IMR-90 (cell line): ENCODE results near the gene PRSS23. TPM values are rescaled to one million over a fixed set of nuclear protein-coding genes. Genes with fewer than 3 reads are reported as not detected.

Experiments used
- ATAC-seq: fragments of 200-7000 bp; cut with Tn5 transposase; 2 replicates; pipeline ENCODE4 v1.9.1; 2020; ENCODE audit warnings: low read depth, mild to moderate bottlenecking, moderate library complexity
- BruUV-seq: library from RNA; stranded (reverse); fragments of 400-500 nt; replicated peaks from 2 replicates; lab custom pipeline; 2021; lab: Mats Ljungman, UMichigan
- CTCF ChIA-PET: fragments of 300-600 bp; formaldehyde crosslinking; extraction: SDS; loops from one replicate; lab custom pipeline; 2021; ENCODE audit warnings: antibody characterized with exemption; lab: Yijun Ruan, JAX
- POLR2A ChIA-PET: fragments of 300-600 bp; sonication (Branson Sonifier 250); formaldehyde crosslinking; loops from one replicate; lab custom pipeline; 2022; ENCODE audit warnings: antibody characterized with exemption; ENCODE audit not compliant: unreplicated experiment; lab: Charles Lee
- DNase-seq: peaks from one replicate; pipeline ENCODE4 v3.0.0; 2013
- H2AFZ ChIP-seq: replicated peaks from 2 replicates; pipeline ENCODE3; 2013; ENCODE audit warnings: low read length, mild to moderate bottlenecking; ENCODE audit not compliant: poor library complexity
- H2AK5ac ChIP-seq: 2 replicates; pipeline ENCODE4 v1.6.1; 2013; ENCODE audit warnings: low read depth, low read length, inconsistent platforms
- H2AK9ac ChIP-seq: replicated peaks from 2 replicates; pipeline ENCODE3; 2013; ENCODE audit warnings: mild to moderate bottlenecking, low read depth, low read length, moderate library complexity; ENCODE audit not compliant: poor library complexity
- H2BK120ac ChIP-seq: 2 replicates; pipeline ENCODE4 v1.6.1; 2013; ENCODE audit warnings: low read depth, low read length, inconsistent platforms
- H2BK15ac ChIP-seq: 3 replicates; pipeline ENCODE4 v1.6.1; 2013; ENCODE audit warnings: low read depth, low read length, inconsistent platforms
- H2BK20ac ChIP-seq: 2 replicates; pipeline ENCODE4 v1.6.1; 2013; ENCODE audit warnings: low read depth, mild to moderate bottlenecking, inconsistent platforms, low read length, moderate library complexity
- H2BK5ac ChIP-seq: 2 replicates; pipeline ENCODE4 v1.6.1; 2013; ENCODE audit warnings: mild to moderate bottlenecking, low read depth, low read length, inconsistent platforms; ENCODE audit not compliant: poor library complexity, severe bottlenecking
- H3K14ac ChIP-seq: replicated peaks from 2 replicates; pipeline ENCODE4 v1.6.1; 2013; ENCODE audit warnings: low read depth, low read length, inconsistent platforms
- H3K18ac ChIP-seq: 2 replicates; pipeline ENCODE4 v1.6.1; 2013; ENCODE audit warnings: low read depth, low read length, control low read depth
- H3K23ac ChIP-seq: 2 replicates; pipeline ENCODE4 v1.6.1; 2013; ENCODE audit warnings: low read depth, low read length, inconsistent platforms
- H3K27ac ChIP-seq: 2 replicates; pipeline ENCODE4 v1.5.1; 2013; ENCODE audit warnings: mild to moderate bottlenecking, control low read depth, low read length; ENCODE audit not compliant: insufficient read depth
- H3K27me3 ChIP-seq: 2 replicates; pipeline ENCODE4 v1.6.1; 2013; ENCODE audit warnings: low read length; ENCODE audit not compliant: control insufficient read depth, insufficient read depth
- H3K36me3 ChIP-seq: 2 replicates; pipeline ENCODE4 v1.6.1; 2013; ENCODE audit warnings: low read length, mixed read lengths; ENCODE audit not compliant: control insufficient read depth, insufficient read depth
- H3K4ac ChIP-seq: 2 replicates; pipeline ENCODE4 v1.6.1; 2013; ENCODE audit warnings: low read depth, low read length, inconsistent platforms
- H3K4me1 ChIP-seq: 2 replicates; pipeline ENCODE4 v1.6.1; 2013; ENCODE audit warnings: low read length, mixed read lengths; ENCODE audit not compliant: control insufficient read depth, insufficient read depth
- H3K4me2 ChIP-seq: 2 replicates; pipeline ENCODE4 v1.6.1; 2013; ENCODE audit warnings: low read depth, mild to moderate bottlenecking, control low read depth, low read length, moderate library complexity
- H3K4me3 ChIP-seq: 2 replicates; pipeline ENCODE4 v1.5.1; 2013; ENCODE audit warnings: low read depth, mild to moderate bottlenecking, control low read depth, low read length, moderate library complexity; ENCODE audit not compliant: insufficient read depth
- H3K56ac ChIP-seq: 2 replicates; pipeline ENCODE4 v1.6.1; 2013; ENCODE audit warnings: low read length, inconsistent platforms; ENCODE audit not compliant: insufficient read depth; ENCODE audit errors: extremely low read depth
- H3K79me1 ChIP-seq, 2 experiments: 2 replicates each; pipeline ENCODE4 v1.6.1; 2013; ENCODE audit warnings: low read length in 2 of 2, inconsistent platforms in 1 of 2, low read depth in 1 of 2
- H3K9ac ChIP-seq: 2 replicates; pipeline ENCODE4 v1.6.1; 2013; ENCODE audit warnings: low read depth, low read length, control low read depth
- H3K9me1 ChIP-seq: 2 replicates; pipeline ENCODE4 v1.6.1; 2013; ENCODE audit warnings: low read length, inconsistent platforms; ENCODE audit not compliant: insufficient read depth
- H3K9me3 ChIP-seq: 2 replicates; pipeline ENCODE4 v1.6.1; 2013; ENCODE audit warnings: low read length; ENCODE audit not compliant: control insufficient read depth, insufficient read depth
- H4K20me1 ChIP-seq: 2 replicates; pipeline ENCODE4 v1.6.1; 2013; ENCODE audit warnings: low read length, inconsistent platforms; ENCODE audit not compliant: insufficient read depth
- H4K5ac ChIP-seq: 2 replicates; pipeline ENCODE4 v1.6.1; 2013; ENCODE audit warnings: mild to moderate bottlenecking, low read depth, low read length, control low read depth
- H4K8ac ChIP-seq, 2 experiments: 2 replicates each; pipeline ENCODE4 v1.6.1; 2013; ENCODE audit warnings: low read depth in 2 of 2, low read length in 2 of 2, control low read depth in 1 of 2, inconsistent platforms in 1 of 2
- H4K91ac ChIP-seq: 2 replicates; pipeline ENCODE4 v1.6.1; 2013; ENCODE audit warnings: low read depth, low read length, inconsistent platforms; ENCODE audit not compliant: insufficient read depth
- BHLHE40 ChIP-seq: fragments of 150-350 bp; IDR thresholded peaks from 2 replicates; pipeline ENCODE4 v1.6.1; 2016; ENCODE audit warnings: mild to moderate bottlenecking, low read depth, low read length
- CEBPB ChIP-seq: IDR thresholded peaks from 2 replicates; pipeline ENCODE4 v1.6.1; 2012; ENCODE audit warnings: low read depth, low read length, improper control_type of control experiment
- CHD1 ChIP-seq: IDR thresholded peaks from 2 replicates; pipeline ENCODE4 v1.6.1; 2012; ENCODE audit warnings: low read depth, low read length, improper control_type of control experiment
- CTCF ChIP-seq: conservative IDR thresholded peaks from 2 replicates; pipeline ENCODE4 v1.5.1; 2012; ENCODE audit warnings: mild to moderate bottlenecking, low read depth, low read length, improper control_type of control experiment
- ELK1 ChIP-seq: fragments of 150-350 bp; IDR thresholded peaks from 2 replicates; pipeline ENCODE4 v1.6.1; 2016; ENCODE audit warnings: low read depth, mild to moderate bottlenecking, low read length, moderate library complexity, borderline replicate concordance
- FOS ChIP-seq: fragments of 150-350 bp; IDR thresholded peaks from 2 replicates; pipeline ENCODE4 v1.6.1; 2016; ENCODE audit warnings: low read depth, low read length
- MAFK ChIP-seq: IDR thresholded peaks from 2 replicates; pipeline ENCODE4 v1.6.1; 2012; ENCODE audit warnings: low read depth, low read length, improper control_type of control experiment
- MAZ ChIP-seq: IDR thresholded peaks from 2 replicates; pipeline ENCODE4 v1.6.1; 2012; ENCODE audit warnings: low read depth, mild to moderate bottlenecking, low read length, improper control_type of control experiment, moderate library complexity, borderline replicate concordance
- MXI1 ChIP-seq: IDR thresholded peaks from 2 replicates; pipeline ENCODE4 v1.6.1; 2012; ENCODE audit warnings: low read depth, mild to moderate bottlenecking, low read length, moderate library complexity, borderline replicate concordance
- NFE2L2 ChIP-seq: fragments of 150-350 bp; IDR thresholded peaks from 2 replicates; pipeline ENCODE4 v1.6.1; 2016; ENCODE audit warnings: low read depth, mild to moderate bottlenecking, low read length
- POLR2A ChIP-seq: IDR thresholded peaks from 2 replicates; pipeline ENCODE4 v1.6.1; 2012; ENCODE audit warnings: mild to moderate bottlenecking, low read depth, low read length
- RAD21 ChIP-seq: IDR thresholded peaks from 2 replicates; pipeline ENCODE4 v1.6.1; 2012; ENCODE audit warnings: low read length, improper control_type of control experiment
- RCOR1 ChIP-seq: IDR thresholded peaks from 2 replicates; pipeline ENCODE4 v1.6.1; 2012; ENCODE audit warnings: mild to moderate bottlenecking, low read length, improper control_type of control experiment; ENCODE audit not compliant: insufficient replicate concordance
- RFX5 ChIP-seq: IDR thresholded peaks from 2 replicates; pipeline ENCODE4 v1.8.0; 2012; ENCODE audit warnings: low read depth, mild to moderate bottlenecking, low read length, moderate library complexity
- SMC3 ChIP-seq: fragments of 150-350 bp; IDR thresholded peaks from 2 replicates; pipeline ENCODE4 v1.6.1; 2016; ENCODE audit warnings: low read depth, mild to moderate bottlenecking, antibody characterized with exemption, low read length, moderate library complexity
- USF2 ChIP-seq: fragments of 150-350 bp; IDR thresholded peaks from 2 replicates; pipeline ENCODE4 v1.6.1; 2017; ENCODE audit warnings: mild to moderate bottlenecking, antibody characterized with exemption, low read length, low read depth
- WGBS, 2 experiments: methylation state at CpG; one replicate each; pipeline versions ENCODE4 v1.1.5 to v1.1.7; 2013; ENCODE audit warnings: missing lambda C conversion rate in 2 of 2; ENCODE audit not compliant: insufficient read length in 1 of 2; ENCODE audit errors: extremely low coverage in 2 of 2; 5-methylcytosine and 5-hydroxymethylcytosine counted together
- dilution Hi-C: fragments of 300-500 bp; cut with HindIII; formaldehyde crosslinking; loops from one replicate; pipeline ENCODE4 v1.14.3; 2018; ENCODE audit warnings: low sequenced_read_pairs; ENCODE audit not compliant: unreplicated experiment
- in situ Hi-C: fragments of 300-500 bp; cut with MboI; formaldehyde crosslinking; loops from 3 replicates; pipeline ENCODE4 v1.14.3; 2019; ENCODE audit warnings: low sequenced_read_pairs, inconsistent platforms, mixed read lengths
- intact Hi-C: fragments of 100-400 bp; cut with micrococcal nuclease; formaldehyde crosslinking; loops from 2 replicates; pipeline ENCODE4 v1.10.0; 2022
- polyA plus RNA-seq, 3 experiments: library from polyadenylated mRNA; depleted of rRNA; stranded (reverse); fragments of >200 nt; gene quantifications; 2 replicates each; pipeline ENCODE4 v1.2.3, GENCODE V29; 2012; ENCODE audit warnings: low replicate concordance in 1 of 3
- total RNA-seq: library from RNA; depleted of rRNA; stranded (reverse); fragments of >200 nt; gene quantifications from 2 replicates; pipeline ENCODE4 v1.2.3, GENCODE V29; 2012

Gene PRSS23
- total and polyA plus RNA-seq, 2 of the 4 experiments (the other 2 are of a cell fraction), result 100 to 199 TPM

GRCh38 chr11:86795511-86795910 lies 4.8 kb upstream of the PRSS23 start:
- no peaks in the 10 kb centered on the region for H3K9me3 ChIP-seq
- no peak overlapping the region for H3K9ac ChIP-seq
- no peak overlapping the region for H3K18ac ChIP-seq
- ChIA-PET POLR2A (no interaction called here), CTCF (no interaction called here)
- H3K4me3 ChIP-seq, result no peak overlapping the region
- no peak overlapping the region for H3K14ac ChIP-seq
- H4K8ac ChIP-seq, result no peak overlapping the region
- no peaks in the 10 kb centered on the region for H3K27me3 ChIP-seq
- dilution Hi-C loops (no loop called here), in situ Hi-C loops (no loop called here), intact Hi-C loops (no loop called here)
- no peaks in the 10 kb centered on the region for H4K20me1 ChIP-seq
- TF ChIP-seq MAFK, result no peak
- TF ChIP-seq RAD21, result no peak
- TF ChIP-seq CEBPB, result no peak
- no peak for TF ChIP-seq RFX5
- no peak for TF ChIP-seq SMC3
- TF ChIP-seq CHD1, result no peak
- no peak for TF ChIP-seq CTCF
- TF ChIP-seq FOS, result no peak
- TF ChIP-seq MXI1, result no peak
- TF ChIP-seq MAZ, result no peak
- TF ChIP-seq USF2, result no peak
- no peak for TF ChIP-seq ELK1
- no peak for TF ChIP-seq NFE2L2
- TF ChIP-seq RCOR1, result no peak
- TF ChIP-seq POLR2A, result no peak
- TF ChIP-seq BHLHE40, result no peak
- no CpG with 5 or more reads among the region's 2 CpGs for WGBS, 2 experiments
- H4K91ac ChIP-seq, result no peak overlapping the region
- no peak overlapping the region for H3K56ac ChIP-seq
- no peak overlapping the region for H3K4ac ChIP-seq
- H2BK20ac ChIP-seq, result no peak overlapping the region
- H3K9me1 ChIP-seq, result peaks cover 3% of the 10 kb centered on the region; the same call in 1 of the 2 replicates
- H4K5ac ChIP-seq, result no peak overlapping the region
- ATAC-seq (no peak), DNase-seq (no peak)
- peaks cover 8% of the 10 kb centered on the region for H3K4me1 ChIP-seq
- no peak overlapping the region for H3K4me2 ChIP-seq
- no peak overlapping the region for H2BK5ac ChIP-seq
- no peak overlapping the region for H3K27ac ChIP-seq
- no peaks in the 10 kb centered on the region; a peak in 1 of 4 replicates for H3K79me1 ChIP-seq
- BruUV-seq, result no TSS peak
- no peak overlapping the region for H2AK9ac ChIP-seq
- no peak overlapping the region for H2AK5ac ChIP-seq
- no peak overlapping the region for H2AFZ ChIP-seq
- no peaks in the 10 kb centered on the region for H3K36me3 ChIP-seq
- no peak overlapping the region for H3K23ac ChIP-seq
- H2BK120ac ChIP-seq, result no peak overlapping the region
- no peak overlapping the region; the same call in 2 of the 3 replicates for H2BK15ac ChIP-seq
